ENCODE results near the gene AGPAT3.
A peak's percentile ranks its signal among the peaks of the same experiment; 100 is the strongest.

The AGPAT3 gene

GRCh38 chr21:43867332-43867703, 2.3 kb downstream of the AGPAT3 start:
- no peak for TF ChIP-seq CTCF (IDR thresholded peaks at IDR 0.05; ENCODE audit: insufficient read depth, low read length, poor library complexity, severe bottlenecking)
- peak overlapping the region; percentile 78 for H3K4me3 ChIP-seq (replicated peaks; ENCODE audit: low read depth, low read length)
- DNase-seq (ENCODE audit: extremely low read depth, insufficient read length): no peak
- no peaks in the 10 kb centered on the region for H3K27me3 ChIP-seq (replicated peaks; ENCODE audit: control insufficient read depth, insufficient read depth, low read length)
- H3K36me3 ChIP-seq (ENCODE audit: control insufficient read depth, insufficient read depth, low read length): peaks cover 9% of the 10 kb centered on the region

GRCh38 chr21:43867948-43868347, 2.9 kb downstream of the AGPAT3 start:
- H3K27me3 ChIP-seq (replicated peaks; ENCODE audit: control insufficient read depth, insufficient read depth, low read length): no peaks in the 10 kb centered on the region
- no peak for TF ChIP-seq CTCF (IDR thresholded peaks at IDR 0.05; ENCODE audit: insufficient read depth, low read length, poor library complexity, severe bottlenecking)
- DNase-seq (ENCODE audit: extremely low read depth, insufficient read length): no peak
- H3K4me3 ChIP-seq (replicated peaks; ENCODE audit: low read depth, low read length): no peak overlapping the region
- H3K36me3 ChIP-seq (ENCODE audit: control insufficient read depth, insufficient read depth, low read length): peaks cover 10% of the 10 kb centered on the region

GRCh38 chr21:43868461-43868860, 3.4 kb downstream of the AGPAT3 start:
- H3K4me3 ChIP-seq (replicated peaks; ENCODE audit: low read depth, low read length): no peak overlapping the region
- peaks cover 11% of the 10 kb centered on the region for H3K36me3 ChIP-seq (ENCODE audit: control insufficient read depth, insufficient read depth, low read length)
- DNase-seq (ENCODE audit: extremely low read depth, insufficient read length): no peak
- TF ChIP-seq CTCF (IDR thresholded peaks at IDR 0.05; ENCODE audit: insufficient read depth, low read length, poor library complexity, severe bottlenecking): no peak
- H3K27me3 ChIP-seq (replicated peaks; ENCODE audit: control insufficient read depth, insufficient read depth, low read length): no peaks in the 10 kb centered on the region

- peaks cover 11% of the 10 kb centered on the region for H3K36me3 ChIP-seq (ENCODE audit: control insufficient read depth, insufficient read depth, low read length)
- TF ChIP-seq CTCF (IDR thresholded peaks at IDR 0.05; ENCODE audit: insufficient read depth, low read length, poor library complexity, severe bottlenecking): no peak
- DNase-seq (ENCODE audit: extremely low read depth, insufficient read length): no peak
- no peaks in the 10 kb centered on the region for H3K27me3 ChIP-seq (replicated peaks; ENCODE audit: control insufficient read depth, insufficient read depth, low read length)
- no peak overlapping the region for H3K4me3 ChIP-seq (replicated peaks; ENCODE audit: low read depth, low read length)
Measured at GRCh38 chr21:43869486-43870325, 4.7 kb downstream of the AGPAT3 start.

- Histone ChIP-seq H3K27me3 (replicated peaks; ENCODE audit: control insufficient read depth, insufficient read depth, low read length) (no peaks in the 10 kb centered on the region), H3K36me3 (ENCODE audit: control insufficient read depth, insufficient read depth, low read length) (peaks cover 11% of the 10 kb centered on the region), H3K4me3 (replicated peaks; ENCODE audit: low read depth, low read length) (no peak overlapping the region)
- no peak for TF ChIP-seq CTCF (IDR thresholded peaks at IDR 0.05; ENCODE audit: insufficient read depth, low read length, poor library complexity, severe bottlenecking)
- no peak for DNase-seq (ENCODE audit: extremely low read depth, insufficient read length)
Measured at GRCh38 chr21:43871487-43871886, 6.5 kb downstream of the AGPAT3 start.

Measured in GM06990 (cell line).